Gastrocnemius medialis (tissue), 4 donors: Measurements from ENCODE around the gene EME2.

Source experiments
- POLR2A ChIP-seq, 2 donors: fragments of 450-650 bp; IDR thresholded peaks; one replicate each; pipeline ENCODE4 v1.6.1; 2017; ENCODE audit warnings: antibody characterized with exemption in 2 of 2, mild to moderate bottlenecking in 2 of 2, moderate library complexity in 2 of 2
- TF ChIP-seq, protein P1 (sequence below), 5 experiments: fragments of 450-650 bp in 3 of 5; fragments of 200-600 bp in 2 of 5; sonication (generic) in 2 of 5; IDR thresholded peaks in 4 of 5; conservative IDR thresholded peaks in 1 of 5; 1 replicate in 4 of 5; 2 replicates in 1 of 5; pipeline ENCODE4 v1.5.1; 2016 to 2019; ENCODE audit warnings: antibody characterized with exemption in 5 of 5, mild to moderate bottlenecking in 3 of 5, moderate library complexity in 3 of 5

DNA sequence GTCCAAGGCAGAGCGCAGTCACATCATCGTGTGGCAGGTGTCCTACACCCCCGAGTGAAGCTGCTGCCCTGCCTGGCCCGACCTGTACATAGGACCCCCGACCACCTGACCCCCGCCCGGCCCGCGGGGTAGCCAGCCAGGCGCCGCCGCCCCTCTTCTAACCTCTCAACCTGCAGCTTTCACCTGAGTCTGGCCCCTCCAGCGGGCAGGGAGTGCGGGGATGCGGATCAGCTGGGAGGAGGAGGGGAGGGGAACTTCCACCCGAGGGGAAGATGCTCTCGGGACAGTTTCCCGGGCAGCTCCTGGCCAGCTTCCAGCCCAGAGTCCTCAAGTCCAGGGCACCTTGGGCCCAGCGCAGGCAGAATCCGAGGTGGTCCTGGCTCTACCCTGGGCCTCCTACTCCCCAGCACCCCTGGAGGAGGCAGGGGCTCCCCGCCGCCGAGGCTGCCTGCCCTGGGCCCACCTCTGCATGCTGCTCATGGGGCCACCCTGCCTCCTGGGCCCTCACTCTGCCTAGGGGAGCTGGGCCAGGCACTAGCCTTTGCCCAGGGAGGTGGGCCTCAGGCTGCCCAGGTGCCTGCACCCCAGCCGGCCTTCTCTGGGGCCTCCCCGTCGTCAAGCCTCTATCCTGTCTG is 3.7 kb upstream of the EME2 start:
- TF ChIP-seq, protein P1, sequence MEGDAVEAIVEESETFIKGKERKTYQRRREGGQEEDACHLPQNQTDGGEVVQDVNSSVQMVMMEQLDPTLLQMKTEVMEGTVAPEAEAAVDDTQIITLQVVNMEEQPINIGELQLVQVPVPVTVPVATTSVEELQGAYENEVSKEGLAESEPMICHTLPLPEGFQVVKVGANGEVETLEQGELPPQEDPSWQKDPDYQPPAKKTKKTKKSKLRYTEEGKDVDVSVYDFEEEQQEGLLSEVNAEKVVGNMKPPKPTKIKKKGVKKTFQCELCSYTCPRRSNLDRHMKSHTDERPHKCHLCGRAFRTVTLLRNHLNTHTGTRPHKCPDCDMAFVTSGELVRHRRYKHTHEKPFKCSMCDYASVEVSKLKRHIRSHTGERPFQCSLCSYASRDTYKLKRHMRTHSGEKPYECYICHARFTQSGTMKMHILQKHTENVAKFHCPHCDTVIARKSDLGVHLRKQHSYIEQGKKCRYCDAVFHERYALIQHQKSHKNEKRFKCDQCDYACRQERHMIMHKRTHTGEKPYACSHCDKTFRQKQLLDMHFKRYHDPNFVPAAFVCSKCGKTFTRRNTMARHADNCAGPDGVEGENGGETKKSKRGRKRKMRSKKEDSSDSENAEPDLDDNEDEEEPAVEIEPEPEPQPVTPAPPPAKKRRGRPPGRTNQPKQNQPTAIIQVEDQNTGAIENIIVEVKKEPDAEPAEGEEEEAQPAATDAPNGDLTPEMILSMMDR (IDR thresholded peaks at IDR 0.05 in 4 of 5, conservative IDR thresholded peaks at IDR 0.05 in 1 of 5): no peak
- TF ChIP-seq POLR2A (IDR thresholded peaks at IDR 0.05): no peak
